GM23248 (cell line): ENCODE data around the gene CDCA3. TPM values are rescaled to one million over a fixed set of nuclear protein-coding genes. Genes with fewer than 3 reads are reported as not detected.

ENCODE experiments used
- DNase-seq: peaks from one replicate; pipeline ENCODE4 v3.0.0-alpha.2; 2015
- H2AFZ ChIP-seq: fragments of 200-600 bp; sonication (generic); 2 replicates; pipeline ENCODE4 v1.6.1; 2016; ENCODE audit warnings: antibody characterized with exemption
- H3F3A ChIP-seq: fragments of 200-600 bp; sonication (generic); 2 replicates; pipeline ENCODE4 v1.6.1; 2016; ENCODE audit warnings: mild to moderate bottlenecking, antibody characterized with exemption, mixed run types; ENCODE audit not compliant: insufficient read depth
- H3K27ac ChIP-seq: fragments of 200-600 bp; sonication (generic); 2 replicates; pipeline ENCODE4 v1.5.1; 2016; ENCODE audit warnings: mild to moderate bottlenecking
- H3K27me3 ChIP-seq: fragments of 200-600 bp; sonication (generic); replicated peaks from 2 replicates; pipeline ENCODE4 v1.6.1; 2016; ENCODE audit warnings: mild to moderate bottlenecking; ENCODE audit not compliant: insufficient read depth
- H3K36me3 ChIP-seq: fragments of 200-600 bp; sonication (generic); 2 replicates; pipeline ENCODE4 v1.6.1; 2016; ENCODE audit warnings: low read depth, mild to moderate bottlenecking
- H3K4me1 ChIP-seq: fragments of 200-600 bp; sonication (generic); 2 replicates; pipeline ENCODE4 v1.6.1; 2016; ENCODE audit warnings: mild to moderate bottlenecking; ENCODE audit not compliant: insufficient read depth
- H3K4me2 ChIP-seq: fragments of 200-600 bp; sonication (generic); one replicate; pipeline ENCODE4 v1.6.1; 2016; ENCODE audit warnings: mild to moderate bottlenecking; ENCODE audit not compliant: unreplicated experiment
- H3K4me3 ChIP-seq: fragments of 200-600 bp; sonication (generic); 2 replicates; pipeline ENCODE4 v1.5.1; 2016; ENCODE audit warnings: mild to moderate bottlenecking
- H3K79me2 ChIP-seq: fragments of 200-600 bp; sonication (generic); 2 replicates; pipeline ENCODE4 v1.6.1; 2016; ENCODE audit warnings: mild to moderate bottlenecking; ENCODE audit not compliant: insufficient read depth
- H3K9ac ChIP-seq: fragments of 200-600 bp; sonication (generic); 2 replicates; pipeline ENCODE4 v1.6.1; 2016; ENCODE audit warnings: mild to moderate bottlenecking
- H3K9me2 ChIP-seq: fragments of 200-600 bp; sonication (generic); 2 replicates; pipeline ENCODE4 v1.6.1; 2016; ENCODE audit warnings: mixed run types, mild to moderate bottlenecking, moderate library complexity; ENCODE audit not compliant: insufficient read depth
- H3K9me3 ChIP-seq: fragments of 200-600 bp; sonication (generic); one replicate; pipeline ENCODE4 v1.6.1; 2017; ENCODE audit warnings: low read depth
- H4K20me1 ChIP-seq: fragments of 200-600 bp; sonication (generic); 2 replicates; pipeline ENCODE4 v1.6.0; 2016; ENCODE audit not compliant: insufficient read depth
- EZH2 ChIP-seq: fragments of 200-600 bp; sonication (generic); IDR thresholded peaks from 2 replicates; pipeline ENCODE4 v1.6.1; 2018; ENCODE audit warnings: antibody characterized with exemption, mild to moderate bottlenecking; ENCODE audit not compliant: insufficient read depth, poor library complexity, severe bottlenecking
- EZH2phosphoT487 ChIP-seq: fragments of 200-600 bp; sonication (generic); IDR thresholded peaks from 2 replicates; pipeline ENCODE4 v1.6.1; 2018; ENCODE audit warnings: antibody characterized with exemption, moderate library complexity, mild to moderate bottlenecking, low read depth; ENCODE audit not compliant: insufficient read depth
- WGBS, 2 experiments: methylation state at CpG; one replicate each; pipeline ENCODE4 v1.1.6; 2015 to 2017; ENCODE audit warnings: low lambda C conversion rate in 2 of 2, low coverage in 1 of 2; ENCODE audit errors: missing lambda C conversion rate in 2 of 2; 5-methylcytosine and 5-hydroxymethylcytosine counted together
- in situ Hi-C: fragments of 300-500 bp; cut with MboI; formaldehyde crosslinking; loops from 2 replicates; pipeline ENCODE4 v1.15.0; 2020
- polyA plus RNA-seq: library from polyadenylated mRNA; unstranded; fragments of >200 nt; fragmentation: Nextera tagmentation; extraction: Ambion mirVana; gene quantifications from 2 replicates; pipeline ENCODE4 v1.2.1, GENCODE V29; 2016
- total RNA-seq: library from RNA; depleted of rRNA; stranded (reverse); fragments of >200 nt; shearing (Covaris generic); gene quantifications from 2 replicates; pipeline ENCODE4 v1.2.3, GENCODE V29; 2014

Gene CDCA3
- total and polyA plus RNA-seq, 2 experiments from 2014 or later: 23.9 to 30.2 TPM

DNA sequence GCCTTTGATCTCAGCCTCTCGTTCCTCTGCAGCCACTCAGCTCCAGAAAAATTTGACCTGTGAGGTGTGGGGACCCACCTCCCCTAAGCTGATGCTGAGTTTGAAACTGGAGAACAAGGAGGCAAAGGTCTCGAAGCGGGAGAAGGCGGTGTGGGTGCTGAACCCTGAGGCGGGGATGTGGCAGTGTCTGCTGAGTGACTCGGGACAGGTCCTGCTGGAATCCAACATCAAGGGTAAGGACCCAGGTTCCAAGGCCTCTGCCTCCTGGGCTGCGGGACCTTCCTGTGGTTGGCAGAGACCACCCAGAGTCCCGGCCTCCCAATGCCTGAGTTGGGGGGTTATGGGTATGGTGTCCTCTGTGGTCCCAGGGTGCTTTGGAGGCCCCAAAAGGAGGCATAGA, 34.0 kb downstream of the CDCA3 start:
- H3K27me3 ChIP-seq: peaks cover 15% of the 10 kb centered on the region; the same call in 1 of the 2 replicates
- H4K20me1 ChIP-seq: no peaks in the 10 kb centered on the region
- H3K4me2 ChIP-seq: no peak overlapping the region
- H3F3A ChIP-seq: no peaks in the 10 kb centered on the region
- TF ChIP-seq EZH2 (no peak), EZH2phosphoT487 (no peak)
- in situ Hi-C loops: no loop called here
- H3K27ac ChIP-seq: no peak overlapping the region
- no peak for DNase-seq
- H3K4me1 ChIP-seq: no peaks in the 10 kb centered on the region; the same call in 1 of the 2 replicates
- no peak overlapping the region for H3K9ac ChIP-seq
- no peaks in the 10 kb centered on the region for H3K36me3 ChIP-seq
- H2AFZ ChIP-seq: no peak overlapping the region
- no peaks in the 10 kb centered on the region for H3K9me3 ChIP-seq
- 63% methylated on average over 8 of the region's 8 CpGs for WGBS, 2 experiments
- H3K9me2 ChIP-seq: no peaks in the 10 kb centered on the region
- no peaks in the 10 kb centered on the region for H3K79me2 ChIP-seq
- H3K4me3 ChIP-seq: no peak overlapping the region

DNA sequence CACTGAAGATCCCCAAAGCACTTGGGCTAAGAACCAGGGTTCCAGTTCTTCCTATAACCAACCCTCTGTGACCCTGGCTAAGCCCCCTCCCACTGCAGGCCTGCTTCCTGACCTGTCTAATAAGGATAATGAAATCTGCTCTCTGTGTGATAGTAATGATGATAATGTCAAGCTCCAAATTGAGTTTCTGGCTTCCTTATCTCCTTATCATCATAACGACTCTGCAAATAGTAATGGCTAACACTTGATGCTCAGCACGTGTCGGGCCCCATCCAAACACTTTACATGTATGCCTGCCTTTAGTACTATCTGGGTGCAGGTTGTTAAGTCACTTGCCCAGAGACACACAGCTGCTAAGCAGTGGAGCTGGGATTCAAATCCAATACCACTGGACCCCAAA, 34.5 kb downstream of the CDCA3 start:
- H3K4me1 ChIP-seq: no peaks in the 10 kb centered on the region
- no peak overlapping the region for H2AFZ ChIP-seq
- no peak for DNase-seq
- no peak for TF ChIP-seq EZH2phosphoT487
- TF ChIP-seq EZH2: no peak
- no peaks in the 10 kb centered on the region for H3F3A ChIP-seq
- H3K79me2 ChIP-seq: no peaks in the 10 kb centered on the region
- 35 to 39% methylated on average over 3 of the region's 3 CpGs for WGBS, 2 experiments
- H3K9me3 ChIP-seq: no peaks in the 10 kb centered on the region
- H4K20me1 ChIP-seq: no peaks in the 10 kb centered on the region
- in situ Hi-C loops: no loop called here
- H3K4me3 ChIP-seq: no peak overlapping the region
- H3K27me3 ChIP-seq: peaks cover 15% of the 10 kb centered on the region; the same call in 1 of the 2 replicates
- no peaks in the 10 kb centered on the region for H3K36me3 ChIP-seq
- H3K9ac ChIP-seq: no peak overlapping the region
- no peaks in the 10 kb centered on the region for H3K9me2 ChIP-seq
- no peak overlapping the region for H3K4me2 ChIP-seq
- no peak overlapping the region for H3K27ac ChIP-seq

DNA sequence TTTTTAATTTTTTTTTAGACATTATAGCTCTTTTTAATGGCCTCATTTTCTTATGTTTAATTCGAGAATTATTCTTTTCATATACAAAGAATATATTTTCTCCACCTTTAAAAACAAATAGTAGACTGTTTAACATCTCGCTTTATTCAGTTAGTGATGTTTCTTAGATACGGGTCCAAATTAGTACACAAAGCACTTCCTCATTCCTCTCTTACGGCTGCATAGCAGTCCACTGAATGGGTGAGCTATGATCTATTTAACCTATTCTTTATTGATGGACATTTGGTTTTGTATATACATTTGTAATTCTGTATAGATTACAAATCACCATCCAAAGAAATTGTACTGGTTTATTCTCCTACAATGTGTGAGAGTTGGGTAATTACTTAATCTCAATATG, 37.7 kb downstream of the CDCA3 start:
- DNase-seq: no peak
- H3K9ac ChIP-seq: no peak overlapping the region
- peaks cover 15% of the 10 kb centered on the region; the same call in 1 of the 2 replicates for H3K27me3 ChIP-seq
- no peaks in the 10 kb centered on the region for H3K79me2 ChIP-seq
- H3K4me2 ChIP-seq: no peak overlapping the region
- no peak overlapping the region for H2AFZ ChIP-seq
- TF ChIP-seq EZH2phosphoT487: no peak
- TF ChIP-seq EZH2: no peak
- H4K20me1 ChIP-seq: no peaks in the 10 kb centered on the region
- in situ Hi-C loops: no loop called here
- no peak overlapping the region for H3K4me3 ChIP-seq
- H3K36me3 ChIP-seq: no peaks in the 10 kb centered on the region
- H3K9me2 ChIP-seq: no peaks in the 10 kb centered on the region
- H3K9me3 ChIP-seq: no peaks in the 10 kb centered on the region
- no peaks in the 10 kb centered on the region for H3K4me1 ChIP-seq
- no peak overlapping the region for H3K27ac ChIP-seq
- no peaks in the 10 kb centered on the region for H3F3A ChIP-seq
- 69 to 72% methylated on average over 4 of the region's 4 CpGs for WGBS, 2 experiments

DNA sequence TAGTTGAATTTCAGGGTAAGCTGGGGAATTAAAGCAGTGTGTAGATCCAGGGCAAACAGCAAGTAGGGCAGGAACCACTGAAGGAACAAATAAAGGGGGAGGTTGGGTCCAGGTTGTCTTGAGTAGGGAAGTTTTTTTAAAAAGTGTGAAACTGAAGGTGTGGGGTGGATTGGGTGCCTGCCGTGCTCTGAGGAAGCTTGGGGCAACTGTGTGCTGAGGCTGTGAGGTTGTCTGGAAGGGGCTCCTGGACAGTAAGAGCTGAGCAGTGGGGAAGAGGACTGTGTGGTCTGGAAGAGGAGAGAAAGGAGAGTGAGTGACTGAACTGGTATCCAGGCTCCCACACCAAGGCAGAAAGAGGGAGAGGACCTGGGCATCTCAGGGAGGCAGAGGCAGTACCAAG, 40.3 kb downstream of the CDCA3 start:
- 96 to 100% methylated on average over 1 of the region's 1 CpG for WGBS, 2 experiments
- no peaks in the 10 kb centered on the region for H3F3A ChIP-seq
- no peak overlapping the region for H3K4me2 ChIP-seq
- H3K4me1 ChIP-seq: no peaks in the 10 kb centered on the region
- no peaks in the 10 kb centered on the region for H3K9me3 ChIP-seq
- no peaks in the 10 kb centered on the region for H4K20me1 ChIP-seq
- peaks cover 15% of the 10 kb centered on the region; the same call in 1 of the 2 replicates for H3K27me3 ChIP-seq
- TF ChIP-seq EZH2phosphoT487 (no peak), EZH2 (no peak)
- in situ Hi-C loops: no loop called here
- no peaks in the 10 kb centered on the region for H3K79me2 ChIP-seq
- no peaks in the 10 kb centered on the region for H3K9me2 ChIP-seq
- no peak overlapping the region for H3K4me3 ChIP-seq
- no peak for DNase-seq
- H2AFZ ChIP-seq: no peak overlapping the region
- H3K36me3 ChIP-seq: no peaks in the 10 kb centered on the region
- H3K9ac ChIP-seq: no peak overlapping the region
- no peak overlapping the region for H3K27ac ChIP-seq

DNA sequence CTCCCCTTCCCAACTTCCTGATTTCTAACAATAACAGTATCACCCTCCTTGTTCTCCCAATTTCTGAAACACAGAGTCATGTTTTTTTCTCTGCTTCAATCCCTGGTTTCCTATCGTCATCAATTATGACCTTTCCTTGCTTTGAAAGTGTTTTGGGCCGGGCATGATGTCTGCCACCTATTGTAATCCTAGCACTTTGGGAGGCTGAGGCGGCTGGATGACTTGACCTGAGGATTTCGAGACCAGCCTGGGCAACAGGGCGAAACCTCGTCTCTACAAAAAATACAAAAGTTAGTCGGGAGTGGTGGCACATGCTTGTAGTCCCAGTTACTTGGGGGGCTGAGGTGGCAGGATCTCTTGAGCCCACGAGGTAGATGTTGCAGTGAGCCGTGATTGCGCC, 42.0 kb downstream of the CDCA3 start:
- no peaks in the 10 kb centered on the region for H3F3A ChIP-seq
- WGBS, 2 experiments: 53% methylated on average over 10 of the region's 10 CpGs
- no peaks in the 10 kb centered on the region for H3K9me2 ChIP-seq
- no peak overlapping the region for H3K27ac ChIP-seq
- H2AFZ ChIP-seq: no peak overlapping the region
- H3K79me2 ChIP-seq: no peaks in the 10 kb centered on the region
- H4K20me1 ChIP-seq: no peaks in the 10 kb centered on the region
- 0 out of 2 replicates have a peak, but pooled peaks cover 9% of the 10 kb centered on the region for H3K27me3 ChIP-seq
- no peak for TF ChIP-seq EZH2phosphoT487
- TF ChIP-seq EZH2: no peak
- in situ Hi-C loops: no loop called here
- H3K4me2 ChIP-seq: no peak overlapping the region
- no peaks in the 10 kb centered on the region for H3K36me3 ChIP-seq
- H3K4me3 ChIP-seq: no peak overlapping the region
- H3K9me3 ChIP-seq: no peaks in the 10 kb centered on the region
- DNase-seq: no peak
- no peaks in the 10 kb centered on the region for H3K4me1 ChIP-seq
- H3K9ac ChIP-seq: no peak overlapping the region
